CD4-positive, alpha-beta T cell treated with Interleukin-17A for 4 hours (primary cell): Measurements from ENCODE around the gene AKT3.
A peak's percentile ranks its signal among the peaks of the same experiment; 100 is the strongest.

ENCODE experiments used
- DNase-seq: peaks from one replicate; pipeline ENCODE4 v3.0.0-alpha.2; 2020; ENCODE audit warnings: mixed read lengths

Gene AKT3

DNA sequence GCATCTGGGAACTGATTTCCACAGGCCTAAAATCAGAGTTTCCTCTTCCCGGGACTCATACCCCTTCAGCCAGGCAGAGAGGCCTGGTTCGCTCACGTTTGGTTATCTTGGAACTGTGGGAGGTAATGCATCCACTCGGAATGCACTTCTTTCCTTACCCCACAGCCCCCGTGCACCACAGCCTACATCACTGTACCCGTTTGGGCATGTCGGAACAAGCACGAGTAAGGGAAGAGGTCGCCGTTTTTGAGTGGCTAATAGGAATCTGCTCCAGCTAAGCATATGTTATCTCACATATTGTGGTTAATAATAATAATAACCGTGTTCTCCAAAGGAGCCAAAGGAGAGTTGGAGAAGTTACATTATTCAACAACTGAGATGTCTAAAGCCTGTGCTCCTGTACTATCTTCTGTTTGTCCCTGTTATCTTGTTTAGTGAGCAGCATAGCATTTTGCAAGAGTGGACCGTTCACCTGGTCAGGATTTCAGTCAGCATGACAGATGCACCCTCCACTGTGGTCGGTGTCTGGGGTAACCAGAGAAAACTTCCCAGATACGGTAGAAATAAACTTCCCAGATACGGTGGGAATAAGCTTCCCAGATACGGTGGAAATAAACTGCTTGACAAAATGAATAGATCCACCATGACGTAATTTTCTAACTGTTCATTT is 395.6 kb downstream of the AKT3 start:
- DNase-seq: no peak

- DNase-seq: no peak
These were observed 398.0 kb downstream of the AKT3 start for GRCh38 chr1:243452092-243452491.

- DNase-seq: no peak
These were observed 400.7 kb downstream of the AKT3 start for GRCh38 chr1:243449373-243449772.

GRCh38 chr1:243447844-243448243 is 402.2 kb downstream of the AKT3 start:
- no peak for DNase-seq

- peak; percentile 10 for DNase-seq
These were observed 402.7 kb downstream of the AKT3 start for GRCh38 chr1:243447347-243447746.

GRCh38 chr1:243443557-243443956 is 406.5 kb downstream of the AKT3 start:
- no peak for DNase-seq

DNA sequence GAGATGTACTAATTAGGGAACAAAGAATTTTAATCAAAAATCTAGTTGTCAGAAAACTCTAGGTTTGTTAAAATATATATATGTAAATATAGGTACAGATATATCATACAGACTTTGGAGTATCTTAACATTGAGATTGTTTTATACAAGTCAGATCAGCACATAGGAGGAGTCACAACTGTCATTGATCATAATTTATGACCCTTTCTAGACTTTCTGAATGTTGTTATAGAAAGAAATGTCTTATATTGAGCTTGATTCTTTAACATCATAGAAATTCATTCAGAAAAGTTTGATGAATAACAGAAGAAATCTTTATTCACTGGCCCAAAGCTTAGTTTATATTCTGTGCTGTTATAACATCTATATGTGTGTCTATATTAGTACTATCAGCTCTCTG is 408.4 kb downstream of the AKT3 start:
- DNase-seq: no peak

- no peak for DNase-seq
These were observed 409.6 kb downstream of the AKT3 start for GRCh38 chr1:243440406-243440805.

GRCh38 chr1:243438815-243439214 is 411.2 kb downstream of the AKT3 start:
- no peak for DNase-seq
